ENCODE data around the gene IFNG. TPM values are rescaled to one million over a fixed set of nuclear protein-coding genes. Genes with fewer than 3 reads are reported as not detected.

IFNG gene
- total RNA-seq = not detected in 2 replicates

GRCh38 chr12:68159681-68160304 is at the start of gene IFNG:
TSS of gene IFNG (minus strand) at chr12:68159740. CDS start at chr12:68159615, 125 bp downstream.

Other genes with a start within 250 kb of the IFNG start
- under 0.01 TPM in 1 of 2 replicates, not detected in the other for gene IFNG-AS1, start 170.3 kb downstream of the IFNG start, total RNA-seq
- not detected in 2 replicates for gene IL26, start 66.1 kb upstream of the IFNG start, total RNA-seq
- gene IL22, start 93.9 kb upstream of the IFNG start, total RNA-seq = not detected in 2 replicates
- 2.7 and 6.4 TPM in 2 replicates for gene MDM1, start 172.6 kb upstream of the IFNG start, total RNA-seq

Measured in tracheal epithelial cell (primary cell).